ENCODE results near the gene GPC5. TPM values are rescaled to one million over a fixed set of nuclear protein-coding genes. Genes with fewer than 3 reads are reported as not detected.

Gene GPC5
- total RNA-seq, 1 donor from 2014 or later = 0.07 TPM

DNA sequence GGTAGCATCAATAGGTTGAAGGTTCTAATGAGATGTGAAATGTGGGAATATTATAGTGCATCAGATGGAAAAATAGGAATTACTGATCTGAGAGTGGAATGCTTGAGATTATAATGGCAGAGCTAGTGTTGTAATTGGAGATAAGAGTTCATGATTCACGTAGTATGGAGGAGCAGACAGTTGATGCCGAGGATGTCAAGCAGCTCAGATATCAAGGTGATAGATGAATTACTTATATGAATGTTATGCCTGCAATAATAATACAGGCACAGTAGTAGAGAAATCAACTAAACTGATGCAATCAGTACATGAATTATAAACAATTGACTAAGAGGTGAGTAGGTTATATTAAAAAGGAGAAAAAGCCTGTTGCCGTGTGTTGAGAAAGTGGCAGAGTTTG, 1035.0 kb downstream of the GPC5 start:
- no peak overlapping the region for H3K4me3 ChIP-seq
- H3K36me3 Mint-ChIP-seq = no peaks in the 10 kb centered on the region

DNA sequence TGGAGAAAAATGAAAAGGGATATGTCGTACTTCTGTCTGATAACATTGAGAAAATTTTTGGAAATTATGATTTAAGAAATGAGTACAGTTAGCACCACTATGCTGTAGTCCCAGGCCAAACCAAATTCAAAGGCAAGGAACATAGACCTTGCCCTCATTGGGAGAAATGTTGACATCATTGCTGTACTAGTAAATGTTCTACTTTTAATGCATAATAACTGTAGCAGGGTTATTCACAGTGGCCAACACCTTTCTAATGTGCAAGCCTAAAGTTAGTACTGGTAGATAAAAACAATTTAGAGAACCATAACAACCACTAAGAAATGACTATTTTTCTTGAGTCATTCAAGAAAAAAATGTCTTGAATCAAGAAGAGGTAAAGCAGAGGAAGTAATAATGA, 1035.5 kb downstream of the GPC5 start:
- H3K4me3 ChIP-seq = no peak overlapping the region
- H3K9me3 ChIP-seq (ENCODE audit: low read depth) = no peaks in the 10 kb centered on the region
- Mint-ChIP-seq H3K27ac (no peak overlapping the region), H3K27me3 (ENCODE audit: insufficient read depth, low read depth) (no peaks in the 10 kb centered on the region), H3K4me1 (no peaks in the 10 kb centered on the region), H3K36me3 (no peaks in the 10 kb centered on the region), H3K9me3 (no peaks in the 10 kb centered on the region), H3K4me3 (no peak overlapping the region)
- H2AFZ ChIP-seq (replicated peaks) = no peak overlapping the region
- TF ChIP-seq EZH2 (IDR thresholded peaks at IDR 0.05) = no peak
- no peak for TF ChIP-seq CTCF (IDR thresholded peaks at IDR 0.05)
- TF ChIP-seq EZH2phosphoT487 (IDR thresholded peaks at IDR 0.05) = no peak
- no peak for DNase-seq (ENCODE audit: low spot score)
- no peaks in the 10 kb centered on the region for H3K79me2 ChIP-seq (ENCODE audit: low read depth)
- H3F3A ChIP-seq (ENCODE audit: low read depth) = no peaks in the 10 kb centered on the region
- H3K36me3 ChIP-seq = no peaks in the 10 kb centered on the region
- no peaks in the 10 kb centered on the region for H3K4me1 ChIP-seq
- H3K27ac ChIP-seq = no peak overlapping the region
- no peak overlapping the region for H3K4me2 ChIP-seq
- H3K27me3 ChIP-seq = no peaks in the 10 kb centered on the region
- H3K9ac ChIP-seq = no peak overlapping the region
- no peaks in the 10 kb centered on the region for H4K20me1 ChIP-seq (ENCODE audit: low read depth)

More for the DNA sequence above, 1035.0 kb downstream of the GPC5 start:
- Histone ChIP-seq H3F3A (ENCODE audit: low read depth) (no peaks in the 10 kb centered on the region), H3K36me3 (no peaks in the 10 kb centered on the region), H3K4me1 (no peaks in the 10 kb centered on the region), H3K4me2 (no peak overlapping the region), H2AFZ (replicated peaks) (no peak overlapping the region), H3K27ac (no peak overlapping the region), H3K27me3 (no peaks in the 10 kb centered on the region), H3K9ac (no peak overlapping the region), H3K79me2 (ENCODE audit: low read depth) (no peaks in the 10 kb centered on the region), H3K9me3 (ENCODE audit: low read depth) (no peaks in the 10 kb centered on the region), H4K20me1 (ENCODE audit: low read depth) (no peaks in the 10 kb centered on the region)
- Mint-ChIP-seq H3K4me1 (no peaks in the 10 kb centered on the region), H3K9me3 (no peaks in the 10 kb centered on the region), H3K27me3 (ENCODE audit: insufficient read depth, low read depth) (no peaks in the 10 kb centered on the region), H3K27ac (no peak overlapping the region), H3K4me3 (no peak overlapping the region)
- no peak for DNase-seq (ENCODE audit: low spot score)
- TF ChIP-seq CTCF (IDR thresholded peaks at IDR 0.05) (no peak), EZH2phosphoT487 (IDR thresholded peaks at IDR 0.05) (no peak), EZH2 (IDR thresholded peaks at IDR 0.05) (no peak)

DNA sequence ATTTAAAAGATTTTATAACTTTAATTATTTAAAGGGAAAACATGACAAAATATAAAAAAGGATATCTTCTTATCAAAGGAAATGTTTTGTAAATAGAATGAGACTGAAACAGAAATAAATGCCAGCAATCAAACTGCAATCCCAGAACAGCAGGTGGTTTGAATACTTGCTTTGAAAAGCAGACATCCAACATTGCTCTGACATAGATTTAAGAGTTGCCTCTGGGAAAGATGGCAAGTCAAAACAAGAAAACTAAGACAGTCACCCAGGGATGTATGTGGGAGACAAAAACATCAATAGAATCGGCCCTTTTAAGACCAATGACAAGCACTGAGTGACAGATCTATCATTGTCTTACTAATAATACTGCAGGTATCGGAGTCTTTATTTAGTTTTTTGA, 1038.5 kb downstream of the GPC5 start:
- no peak overlapping the region for H3K4me3 Mint-ChIP-seq
- no peaks in the 10 kb centered on the region for H3K36me3 ChIP-seq
- H3K79me2 ChIP-seq (ENCODE audit: low read depth) = no peaks in the 10 kb centered on the region
- TF ChIP-seq CTCF (IDR thresholded peaks at IDR 0.05) (no peak), EZH2 (IDR thresholded peaks at IDR 0.05) (no peak), EZH2phosphoT487 (IDR thresholded peaks at IDR 0.05) (no peak)
- H3F3A ChIP-seq (ENCODE audit: low read depth) = no peaks in the 10 kb centered on the region
- no peaks in the 10 kb centered on the region for H3K4me1 ChIP-seq
- no peak overlapping the region for H3K4me2 ChIP-seq
- H3K27me3 Mint-ChIP-seq (ENCODE audit: insufficient read depth, low read depth) = no peaks in the 10 kb centered on the region
- no peaks in the 10 kb centered on the region for H3K9me3 ChIP-seq (ENCODE audit: low read depth)
- H3K4me1 Mint-ChIP-seq = no peaks in the 10 kb centered on the region
- H3K9ac ChIP-seq = no peak overlapping the region
- H2AFZ ChIP-seq (replicated peaks) = no peak overlapping the region
- H3K9me3 Mint-ChIP-seq = no peaks in the 10 kb centered on the region
- H4K20me1 ChIP-seq (ENCODE audit: low read depth) = no peaks in the 10 kb centered on the region
- H3K4me3 ChIP-seq = no peak overlapping the region
- no peak for DNase-seq (ENCODE audit: low spot score)
- H3K27ac Mint-ChIP-seq = no peak overlapping the region
- H3K27ac ChIP-seq = no peak overlapping the region
- H3K27me3 ChIP-seq = no peaks in the 10 kb centered on the region
- no peaks in the 10 kb centered on the region for H3K36me3 Mint-ChIP-seq
